Activated naive CD4-positive, alpha-beta T cell treated with anti-CD3 and anti-CD28 coated beads, Interleukin-2, amount 50 U/mL, for 24 hours (primary cell): ENCODE results near the gene COLEC12.

Experiments used
- H3K27ac Mint-ChIP-seq: one replicate; pipeline ENCODE4 v1.8.0; 2021; ENCODE audit warnings: mild to moderate bottlenecking, mixed read lengths
- H3K27me3 Mint-ChIP-seq: one replicate; pipeline ENCODE4 v1.8.0; 2021; ENCODE audit warnings: mixed read lengths
- H3K36me3 Mint-ChIP-seq: one replicate; pipeline ENCODE4 v1.8.0; 2021; ENCODE audit warnings: mixed read lengths
- H3K4me1 Mint-ChIP-seq: one replicate; pipeline ENCODE4 v1.8.0; 2021; ENCODE audit warnings: mixed read lengths
- H3K4me3 Mint-ChIP-seq: one replicate; pipeline ENCODE4 v1.8.0; 2021; ENCODE audit warnings: mild to moderate bottlenecking, mixed read lengths
- H3K9me3 Mint-ChIP-seq: one replicate; pipeline ENCODE4 v1.8.0; 2021; ENCODE audit warnings: mixed read lengths

COLEC12 gene

DNA sequence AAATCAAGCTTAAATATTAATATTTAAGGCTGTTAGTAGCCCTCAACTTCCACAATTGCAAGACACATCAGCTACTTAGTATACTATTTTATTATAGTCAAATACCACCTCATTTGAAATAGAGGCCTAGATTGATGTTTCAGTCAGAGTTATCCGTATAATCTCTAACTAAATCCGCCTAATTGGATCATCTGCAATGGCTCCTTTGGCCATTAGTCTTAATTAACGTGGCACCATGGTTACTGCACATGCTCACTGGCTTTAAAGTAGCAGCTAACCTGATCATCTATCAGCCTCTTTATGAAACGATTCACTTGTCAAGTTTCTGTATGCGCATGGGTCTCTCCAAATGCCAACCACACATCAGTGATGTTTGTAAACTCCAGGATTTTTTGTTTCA lies 112.3 kb downstream of the COLEC12 start:
- Mint-ChIP-seq H3K9me3 (peaks cover 6% of the 10 kb centered on the region), H3K4me3 (no peak overlapping the region), H3K27me3 (peaks cover 13% of the 10 kb centered on the region), H3K4me1 (no peaks in the 10 kb centered on the region), H3K27ac (no peak overlapping the region), H3K36me3 (no peaks in the 10 kb centered on the region)

DNA sequence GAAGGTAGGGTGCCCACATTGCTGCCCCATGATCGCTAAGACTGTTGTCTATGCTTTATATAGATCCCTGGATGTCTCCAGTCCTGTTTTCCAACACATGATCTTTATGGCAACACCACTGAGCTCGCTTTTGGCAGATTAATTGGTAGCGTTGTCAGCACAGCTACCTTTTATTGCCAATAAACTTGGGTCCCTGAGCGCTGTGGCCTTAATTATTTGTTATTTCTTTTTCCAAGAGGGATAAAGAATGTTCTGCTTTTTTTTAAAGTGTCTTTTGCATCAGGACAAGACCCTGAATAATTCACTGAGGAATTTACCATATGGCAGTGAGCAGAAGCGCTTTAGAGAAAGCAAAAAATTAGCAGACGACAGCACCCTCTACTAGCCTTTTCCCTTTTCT lies 113.5 kb downstream of the COLEC12 start:
- Mint-ChIP-seq H3K27me3 (peaks cover 14% of the 10 kb centered on the region), H3K27ac (no peak overlapping the region), H3K36me3 (no peaks in the 10 kb centered on the region), H3K4me1 (no peaks in the 10 kb centered on the region), H3K4me3 (no peak overlapping the region), H3K9me3 (peaks cover 7% of the 10 kb centered on the region)

GRCh38 chr18:384897-385296 lies 115.6 kb downstream of the COLEC12 start:
- Mint-ChIP-seq H3K4me1 (no peaks in the 10 kb centered on the region), H3K4me3 (no peak overlapping the region), H3K27me3 (peaks cover 18% of the 10 kb centered on the region), H3K27ac (no peak overlapping the region), H3K36me3 (no peaks in the 10 kb centered on the region), H3K9me3 (peaks cover 7% of the 10 kb centered on the region)

DNA sequence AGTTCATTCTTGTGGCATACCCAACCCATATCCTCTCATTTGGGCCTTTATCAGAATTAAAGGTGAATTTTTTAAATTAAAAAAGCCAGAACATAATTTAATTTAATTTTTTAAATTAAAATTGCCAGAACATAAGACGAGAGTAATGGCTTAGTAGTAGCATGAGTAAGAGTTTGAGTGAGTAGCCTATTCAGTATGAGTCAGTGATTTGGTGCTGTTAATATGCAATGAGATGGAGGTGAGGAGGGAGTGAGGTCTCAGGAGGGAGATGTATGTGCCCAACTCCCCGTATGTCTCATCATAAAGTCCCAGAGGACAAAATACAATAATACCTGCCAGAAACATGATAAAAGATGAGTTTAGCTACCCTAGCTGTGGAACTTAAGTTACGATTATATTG lies 117.4 kb downstream of the COLEC12 start:
- peaks cover 7% of the 10 kb centered on the region for H3K9me3 Mint-ChIP-seq
- no peaks in the 10 kb centered on the region for H3K36me3 Mint-ChIP-seq

GRCh38 chr18:382423-382984 lies 118.0 kb downstream of the COLEC12 start:
- Mint-ChIP-seq H3K36me3 (no peaks in the 10 kb centered on the region), H3K4me3 (no peak overlapping the region), H3K27ac (no peak overlapping the region)

More for the DNA sequence above, 117.4 kb downstream of the COLEC12 start:
- Mint-ChIP-seq H3K27ac (no peak overlapping the region), H3K4me1 (no peaks in the 10 kb centered on the region), H3K4me3 (no peak overlapping the region), H3K27me3 (peaks cover 15% of the 10 kb centered on the region)

DNA sequence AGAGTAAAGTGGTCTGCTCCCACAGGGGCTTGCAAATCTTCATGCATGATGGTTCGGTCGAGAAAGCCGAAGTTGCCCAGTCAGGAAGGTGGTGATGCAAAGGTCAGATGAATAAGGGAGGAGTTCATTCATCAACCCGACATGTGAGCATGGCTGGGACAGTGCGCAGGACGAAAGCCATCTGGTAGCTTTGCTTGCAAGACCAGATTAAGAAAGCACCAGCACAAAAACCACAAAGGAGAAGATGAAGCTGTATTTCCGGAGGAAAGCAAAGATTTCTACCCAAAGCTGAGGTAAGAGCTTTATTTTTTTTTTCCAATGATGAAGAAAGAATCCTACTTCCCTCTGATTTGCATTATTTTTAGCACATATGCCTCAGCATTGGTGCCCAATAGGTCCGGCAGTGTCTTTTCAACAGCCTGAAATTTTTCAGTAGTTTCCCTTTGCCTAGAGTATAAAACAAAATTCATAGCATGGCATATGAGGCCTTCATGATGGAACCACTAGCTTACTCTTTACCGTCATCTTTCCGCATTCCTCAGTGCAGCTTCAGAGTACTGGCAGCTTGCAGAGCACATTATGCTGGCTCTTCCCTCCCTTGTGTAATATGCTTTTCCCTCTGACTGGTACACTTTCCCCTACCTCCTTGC lies 120.7 kb downstream of the COLEC12 start:
- no peaks in the 10 kb centered on the region for H3K4me1 Mint-ChIP-seq
- H3K36me3 Mint-ChIP-seq, result no peaks in the 10 kb centered on the region
- H3K27ac Mint-ChIP-seq, result no peak overlapping the region
- H3K9me3 Mint-ChIP-seq, result peaks cover 7% of the 10 kb centered on the region
- peaks cover 11% of the 10 kb centered on the region for H3K27me3 Mint-ChIP-seq
- H3K4me3 Mint-ChIP-seq, result no peak overlapping the region

More at GRCh38 chr18:382423-382984, 118.0 kb downstream of the COLEC12 start:
- Mint-ChIP-seq H3K27me3 (peaks cover 13% of the 10 kb centered on the region), H3K9me3 (peaks cover 7% of the 10 kb centered on the region), H3K4me1 (no peaks in the 10 kb centered on the region)

DNA sequence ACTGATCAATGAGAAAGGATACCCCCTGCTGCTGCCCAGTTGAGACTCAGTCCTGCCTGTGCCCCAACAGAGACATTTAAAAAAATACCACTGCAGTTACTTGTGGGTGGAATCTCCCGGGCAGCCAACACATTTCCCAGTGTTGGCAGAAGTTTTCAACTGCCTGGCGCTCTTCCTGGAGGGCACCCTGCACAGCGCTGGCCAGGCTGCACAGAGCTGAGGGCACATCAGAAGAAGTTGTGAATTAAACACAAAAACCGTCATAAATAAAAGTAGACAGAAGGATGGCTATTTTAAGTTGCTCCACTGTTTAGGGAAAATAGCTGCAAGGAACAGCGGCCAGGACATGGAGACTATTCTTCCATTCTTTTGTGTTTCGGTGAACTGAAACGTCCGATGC lies 122.4 kb downstream of the COLEC12 start:
- H3K36me3 Mint-ChIP-seq, result no peaks in the 10 kb centered on the region
- peaks cover 6% of the 10 kb centered on the region for H3K27me3 Mint-ChIP-seq
- H3K4me3 Mint-ChIP-seq, result no peak overlapping the region
- H3K9me3 Mint-ChIP-seq, result no peaks in the 10 kb centered on the region
- no peaks in the 10 kb centered on the region for H3K4me1 Mint-ChIP-seq
- no peak overlapping the region for H3K27ac Mint-ChIP-seq

- Mint-ChIP-seq H3K4me1 (no peaks in the 10 kb centered on the region), H3K9me3 (no peaks in the 10 kb centered on the region), H3K36me3 (no peaks in the 10 kb centered on the region), H3K4me3 (no peak overlapping the region), H3K27ac (no peak overlapping the region), H3K27me3 (peaks cover 6% of the 10 kb centered on the region)
Observed at GRCh38 chr18:377088-377487, 123.4 kb downstream of the COLEC12 start.

DNA sequence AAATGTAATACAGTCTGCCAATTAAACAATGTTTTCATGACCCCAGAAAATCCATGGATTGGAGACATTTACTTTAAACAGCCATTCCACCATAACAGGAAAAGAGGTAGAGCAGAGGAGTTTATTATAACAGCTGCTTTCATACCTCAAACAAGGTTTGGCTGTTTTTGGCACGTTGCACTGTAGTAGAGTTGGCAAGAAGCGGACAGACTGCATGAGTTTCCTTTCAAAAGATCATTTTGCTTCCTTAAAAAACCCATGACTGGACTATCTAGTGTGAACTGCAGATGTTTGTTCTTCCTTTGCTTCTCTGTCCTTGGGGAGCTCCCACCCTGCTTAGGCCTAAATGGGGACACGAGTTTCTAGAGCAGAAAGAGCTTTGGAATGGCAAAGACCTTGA lies 124.2 kb downstream of the COLEC12 start:
- Mint-ChIP-seq H3K36me3 (no peaks in the 10 kb centered on the region), H3K27me3 (peaks cover 4% of the 10 kb centered on the region)

GRCh38 chr18:374721-375168 lies 125.8 kb downstream of the COLEC12 start:
- H3K27ac Mint-ChIP-seq, result no peak overlapping the region
- H3K36me3 Mint-ChIP-seq, result no peaks in the 10 kb centered on the region
- peaks cover 2% of the 10 kb centered on the region for H3K27me3 Mint-ChIP-seq
- no peak overlapping the region for H3K4me3 Mint-ChIP-seq
- no peaks in the 10 kb centered on the region for H3K4me1 Mint-ChIP-seq
- no peaks in the 10 kb centered on the region for H3K9me3 Mint-ChIP-seq

More for the DNA sequence above, 124.2 kb downstream of the COLEC12 start:
- Mint-ChIP-seq H3K4me1 (no peaks in the 10 kb centered on the region), H3K4me3 (no peak overlapping the region), H3K9me3 (no peaks in the 10 kb centered on the region), H3K27ac (no peak overlapping the region)

DNA sequence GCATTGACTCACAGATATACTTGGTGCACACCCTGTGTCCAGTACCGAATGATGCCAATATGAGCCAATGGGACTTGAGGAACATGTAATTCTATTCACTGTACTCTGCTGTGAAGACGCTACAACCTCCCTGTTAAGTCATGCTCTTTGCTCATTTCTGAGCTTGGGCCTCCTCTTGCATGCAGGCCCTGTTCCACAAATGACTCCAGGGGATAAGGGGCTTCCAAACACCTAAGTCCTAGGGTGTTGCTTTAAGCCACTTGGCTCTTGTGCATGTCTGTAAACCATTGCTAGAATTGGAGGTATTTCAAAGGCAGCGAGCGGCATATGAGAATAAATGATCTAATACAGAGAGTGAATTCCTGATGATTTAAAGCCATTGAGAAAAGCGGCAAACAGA lies 126.7 kb downstream of the COLEC12 start:
- Mint-ChIP-seq H3K9me3 (no peaks in the 10 kb centered on the region), H3K27ac (no peak overlapping the region), H3K4me3 (no peak overlapping the region), H3K36me3 (no peaks in the 10 kb centered on the region), H3K27me3 (peaks cover 2% of the 10 kb centered on the region), H3K4me1 (no peaks in the 10 kb centered on the region)

GRCh38 chr18:371609-371982 lies 128.9 kb downstream of the COLEC12 start:
- Mint-ChIP-seq H3K4me3 (no peak overlapping the region), H3K27ac (no peak overlapping the region), H3K4me1 (no peaks in the 10 kb centered on the region), H3K9me3 (no peaks in the 10 kb centered on the region), H3K27me3 (no peaks in the 10 kb centered on the region), H3K36me3 (no peaks in the 10 kb centered on the region)

DNA sequence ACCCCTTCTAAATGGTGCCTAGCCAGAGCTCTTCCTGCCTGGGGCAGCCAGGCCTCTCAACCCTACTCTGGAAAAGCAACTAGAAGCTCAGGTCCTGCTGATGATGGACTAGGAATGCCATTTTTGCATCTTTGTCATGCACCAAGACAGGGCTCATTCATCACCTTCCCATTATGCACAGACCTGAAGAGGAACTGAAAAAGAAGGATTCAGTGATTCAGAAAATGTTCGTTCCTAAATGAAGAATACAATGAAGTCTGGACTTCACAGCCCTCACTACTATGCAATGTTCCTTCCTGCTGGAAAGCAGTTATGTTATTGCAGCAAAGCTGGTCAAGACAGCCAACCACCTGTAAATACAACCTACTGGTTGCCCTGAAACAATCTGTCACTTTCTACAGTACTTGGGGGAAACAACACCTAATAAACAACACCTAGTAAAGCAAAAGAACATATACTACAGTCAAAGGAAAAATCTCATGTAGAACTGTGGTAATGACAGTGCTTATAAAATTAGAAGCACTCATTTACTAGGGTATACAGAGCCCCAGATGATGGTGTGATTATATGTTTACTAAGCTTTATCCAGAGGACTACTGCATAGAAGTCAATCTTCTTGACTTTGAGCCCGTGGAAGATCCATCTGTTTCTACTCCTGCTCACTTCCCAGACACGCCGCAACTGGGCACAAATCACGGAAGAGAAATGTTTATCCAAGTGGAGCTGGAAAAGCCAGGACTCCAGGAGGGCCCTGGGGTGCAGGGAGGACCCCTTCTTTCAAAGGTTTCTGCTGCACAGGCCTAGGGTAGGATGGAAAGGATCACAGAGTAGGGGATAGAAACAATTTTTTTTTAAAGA lies 129.5 kb downstream of the COLEC12 start:
- no peaks in the 10 kb centered on the region for H3K36me3 Mint-ChIP-seq
- H3K9me3 Mint-ChIP-seq, result no peaks in the 10 kb centered on the region
- H3K4me3 Mint-ChIP-seq, result no peak overlapping the region
- H3K4me1 Mint-ChIP-seq, result no peaks in the 10 kb centered on the region
- no peaks in the 10 kb centered on the region for H3K27me3 Mint-ChIP-seq
- no peak overlapping the region for H3K27ac Mint-ChIP-seq

- Mint-ChIP-seq H3K4me3 (no peak overlapping the region), H3K27me3 (no peaks in the 10 kb centered on the region), H3K36me3 (no peaks in the 10 kb centered on the region), H3K9me3 (no peaks in the 10 kb centered on the region), H3K27ac (no peak overlapping the region), H3K4me1 (no peaks in the 10 kb centered on the region)
Observed at GRCh38 chr18:369224-370015, 131.1 kb downstream of the COLEC12 start.

DNA sequence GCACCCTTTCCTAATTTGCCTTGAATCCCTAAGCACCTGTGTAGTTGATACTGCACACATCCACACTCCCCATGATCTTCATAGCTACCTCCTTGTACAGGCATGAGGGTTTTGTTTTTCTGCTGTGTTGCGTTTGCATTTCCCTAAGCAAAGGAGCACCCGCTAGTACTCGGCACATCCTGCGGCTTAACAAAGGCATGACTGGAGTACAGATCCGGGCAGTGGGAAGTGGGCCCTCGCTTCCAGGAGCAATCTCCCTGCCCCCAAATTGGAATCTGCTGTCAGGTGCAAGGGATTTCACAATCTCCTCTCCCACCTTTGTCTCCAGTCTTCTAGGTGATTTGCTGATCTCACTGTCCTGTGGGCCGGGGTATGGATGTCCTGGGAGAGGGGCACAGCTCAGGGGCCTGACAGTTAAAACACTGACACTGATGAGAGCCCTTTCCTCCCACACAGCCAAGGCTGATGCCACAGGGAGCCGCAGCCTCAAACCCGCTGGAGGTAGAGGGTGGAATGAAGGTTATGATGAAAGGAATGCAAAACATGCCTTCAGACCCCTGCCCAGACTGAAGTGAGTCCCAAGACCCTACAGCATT lies 133.9 kb downstream of the COLEC12 start:
- no peaks in the 10 kb centered on the region for H3K36me3 Mint-ChIP-seq
- no peaks in the 10 kb centered on the region for H3K4me1 Mint-ChIP-seq
- no peaks in the 10 kb centered on the region for H3K9me3 Mint-ChIP-seq
- no peak overlapping the region for H3K27ac Mint-ChIP-seq
- H3K4me3 Mint-ChIP-seq, result no peak overlapping the region
- peaks cover 2% of the 10 kb centered on the region for H3K27me3 Mint-ChIP-seq
